ENCODE measurements around the gene TDRKH.

TDRKH gene

DNA sequence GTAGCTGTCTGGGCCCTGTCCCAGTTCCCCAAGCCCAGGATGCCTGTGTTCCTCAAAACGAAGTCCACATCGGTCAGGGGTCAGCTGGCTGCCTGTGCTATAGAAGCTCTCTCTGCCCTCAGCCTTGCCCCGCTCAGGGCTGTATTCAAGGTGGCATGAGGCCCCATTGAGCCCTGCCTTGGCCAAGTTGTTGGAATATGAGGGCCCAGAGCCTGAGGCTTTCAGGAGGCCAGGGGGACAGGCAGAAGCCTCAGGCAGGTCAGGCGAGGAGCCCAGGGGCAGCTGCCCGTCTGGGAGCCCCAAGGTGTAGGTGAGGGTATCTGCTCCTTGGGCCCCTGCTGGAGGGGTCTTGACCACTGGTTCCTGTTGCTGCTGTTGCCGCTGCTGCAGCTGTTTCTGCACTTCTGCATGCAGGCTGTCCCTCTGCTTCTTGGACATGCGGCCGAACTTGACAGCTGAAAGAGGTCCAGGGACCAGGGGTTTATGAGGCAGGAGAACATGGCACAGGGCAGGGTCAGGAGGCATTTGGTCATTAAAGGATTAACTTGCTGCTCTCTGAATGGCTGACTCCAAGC lies 24.8 kb upstream of the TDRKH start:
- DNase-seq (ENCODE audit: low read depth): no peak
- no peak overlapping the region for H3K4me3 ChIP-seq (ENCODE audit: low read depth, low read length)
- TF ChIP-seq, protein P1, sequence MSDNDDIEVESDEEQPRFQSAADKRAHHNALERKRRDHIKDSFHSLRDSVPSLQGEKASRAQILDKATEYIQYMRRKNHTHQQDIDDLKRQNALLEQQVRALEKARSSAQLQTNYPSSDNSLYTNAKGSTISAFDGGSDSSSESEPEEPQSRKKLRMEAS (IDR thresholded peaks at IDR 0.05; ENCODE audit: low read depth, low read length): no peak
- TF ChIP-seq POLR2A (IDR thresholded peaks at IDR 0.05; ENCODE audit: extremely low read depth, insufficient read length) (no peak), MYC (IDR thresholded peaks at IDR 0.05; ENCODE audit: low read depth, low read length) (no peak)
- TF ChIP-seq, protein P2, sequence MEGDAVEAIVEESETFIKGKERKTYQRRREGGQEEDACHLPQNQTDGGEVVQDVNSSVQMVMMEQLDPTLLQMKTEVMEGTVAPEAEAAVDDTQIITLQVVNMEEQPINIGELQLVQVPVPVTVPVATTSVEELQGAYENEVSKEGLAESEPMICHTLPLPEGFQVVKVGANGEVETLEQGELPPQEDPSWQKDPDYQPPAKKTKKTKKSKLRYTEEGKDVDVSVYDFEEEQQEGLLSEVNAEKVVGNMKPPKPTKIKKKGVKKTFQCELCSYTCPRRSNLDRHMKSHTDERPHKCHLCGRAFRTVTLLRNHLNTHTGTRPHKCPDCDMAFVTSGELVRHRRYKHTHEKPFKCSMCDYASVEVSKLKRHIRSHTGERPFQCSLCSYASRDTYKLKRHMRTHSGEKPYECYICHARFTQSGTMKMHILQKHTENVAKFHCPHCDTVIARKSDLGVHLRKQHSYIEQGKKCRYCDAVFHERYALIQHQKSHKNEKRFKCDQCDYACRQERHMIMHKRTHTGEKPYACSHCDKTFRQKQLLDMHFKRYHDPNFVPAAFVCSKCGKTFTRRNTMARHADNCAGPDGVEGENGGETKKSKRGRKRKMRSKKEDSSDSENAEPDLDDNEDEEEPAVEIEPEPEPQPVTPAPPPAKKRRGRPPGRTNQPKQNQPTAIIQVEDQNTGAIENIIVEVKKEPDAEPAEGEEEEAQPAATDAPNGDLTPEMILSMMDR (IDR thresholded peaks at IDR 0.05; ENCODE audit: low read depth, low read length): no peak

DNA sequence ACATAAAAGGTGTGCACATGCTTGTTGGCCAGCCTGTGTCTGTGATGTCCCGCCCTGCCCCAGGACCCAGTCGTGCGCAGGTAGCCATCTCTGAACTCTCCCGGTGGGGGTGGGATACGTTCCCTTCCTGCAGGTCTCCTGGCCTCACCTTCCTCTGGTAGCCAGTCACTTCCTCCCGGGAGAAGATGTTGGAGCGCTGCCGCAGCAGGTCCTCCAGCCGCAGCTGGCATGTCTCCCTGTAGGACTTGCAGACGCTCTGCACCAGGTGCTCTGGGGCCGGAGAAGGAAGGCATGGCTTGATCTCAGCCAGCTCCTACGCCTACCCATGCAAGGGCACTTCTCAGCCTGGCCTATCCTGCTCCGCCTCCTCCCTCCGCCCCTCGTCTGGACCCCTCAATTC lies 24.1 kb upstream of the TDRKH start:
- no peak for DNase-seq (ENCODE audit: low read depth)
- no peak overlapping the region for H3K4me3 ChIP-seq (ENCODE audit: low read depth, low read length)
- TF ChIP-seq, protein P1 (IDR thresholded peaks at IDR 0.05; ENCODE audit: low read depth, low read length): no peak
- TF ChIP-seq, protein P2 (IDR thresholded peaks at IDR 0.05; ENCODE audit: low read depth, low read length): no peak
- TF ChIP-seq MYC (IDR thresholded peaks at IDR 0.05; ENCODE audit: low read depth, low read length): no peak
- TF ChIP-seq POLR2A (IDR thresholded peaks at IDR 0.05; ENCODE audit: extremely low read depth, insufficient read length): no peak

DNA sequence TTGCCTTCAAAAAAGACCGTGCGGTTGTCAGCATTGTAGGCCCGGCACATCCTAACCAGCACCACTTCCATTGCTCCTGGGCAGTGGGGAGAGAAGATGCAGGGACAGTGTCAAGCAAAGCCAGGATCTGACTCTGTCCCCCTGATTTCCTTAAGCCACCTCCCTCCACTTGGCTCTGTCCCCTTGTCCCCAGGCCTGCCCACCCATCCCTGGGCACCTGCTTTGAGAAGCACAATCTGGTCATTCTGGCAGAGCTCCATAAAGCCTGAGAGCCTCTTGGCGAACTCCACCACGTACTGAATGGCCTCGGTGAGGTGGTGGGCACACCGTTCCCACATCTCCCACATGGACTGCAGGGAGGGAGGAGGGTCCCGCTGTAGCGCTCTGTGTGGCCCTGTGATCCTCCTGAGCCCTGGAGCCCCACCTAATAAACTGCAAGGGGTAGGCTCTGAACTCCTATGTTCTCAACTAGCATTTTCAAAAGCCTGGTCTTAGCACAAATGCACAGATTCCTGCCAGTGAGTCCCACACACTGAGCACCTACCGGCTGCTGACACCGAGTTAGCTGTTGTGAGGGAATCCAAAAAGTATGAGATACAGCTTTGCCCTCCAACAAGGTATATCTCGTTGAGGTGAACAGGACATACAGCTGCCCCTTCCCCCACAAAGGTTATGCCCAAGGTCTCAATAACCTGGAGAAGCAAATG lies 23.1 kb upstream of the TDRKH start:
- DNase-seq (ENCODE audit: low read depth): no peak
- TF ChIP-seq MYC (IDR thresholded peaks at IDR 0.05; ENCODE audit: low read depth, low read length): no peak
- no peak for TF ChIP-seq POLR2A (IDR thresholded peaks at IDR 0.05; ENCODE audit: extremely low read depth, insufficient read length)
- TF ChIP-seq, protein P2 (IDR thresholded peaks at IDR 0.05; ENCODE audit: low read depth, low read length): no peak
- TF ChIP-seq, protein P1 (IDR thresholded peaks at IDR 0.05; ENCODE audit: low read depth, low read length): no peak
- H3K4me3 ChIP-seq (ENCODE audit: low read depth, low read length): no peak overlapping the region

GRCh38 chr1:151811181-151811580 lies 20.9 kb upstream of the TDRKH start:
- DNase-seq (ENCODE audit: low read depth): no peak
- TF ChIP-seq POLR2A (IDR thresholded peaks at IDR 0.05; ENCODE audit: extremely low read depth, insufficient read length): no peak
- TF ChIP-seq, protein P2 (IDR thresholded peaks at IDR 0.05; ENCODE audit: low read depth, low read length): no peak
- TF ChIP-seq, protein P1 (IDR thresholded peaks at IDR 0.05; ENCODE audit: low read depth, low read length): no peak
- no peak for TF ChIP-seq MYC (IDR thresholded peaks at IDR 0.05; ENCODE audit: low read depth, low read length)

GRCh38 chr1:151809985-151810556 lies 19.8 kb upstream of the TDRKH start:
- no peak for DNase-seq (ENCODE audit: low read depth)
- no peak overlapping the region for H3K4me3 ChIP-seq (ENCODE audit: low read depth, low read length)
- no peak for TF ChIP-seq MYC (IDR thresholded peaks at IDR 0.05; ENCODE audit: low read depth, low read length)
- TF ChIP-seq, protein P2 (IDR thresholded peaks at IDR 0.05; ENCODE audit: low read depth, low read length): no peak
- no peak for TF ChIP-seq POLR2A (IDR thresholded peaks at IDR 0.05; ENCODE audit: extremely low read depth, insufficient read length)
- TF ChIP-seq, protein P1 (IDR thresholded peaks at IDR 0.05; ENCODE audit: low read depth, low read length): no peak

More at GRCh38 chr1:151811181-151811580, 20.9 kb upstream of the TDRKH start:
- no peak overlapping the region for H3K4me3 ChIP-seq (ENCODE audit: low read depth, low read length)
